GM04503 (cell line): ENCODE data around the gene CFAP221.
A peak's percentile ranks its signal among the peaks of the same experiment; 100 is the strongest.
"Not testable (repeated sequence)": the region's sequence is repeated elsewhere in the genome, so short reads cannot be mapped to it uniquely, and the experiment has no call there.

ENCODE experiments used
- DNase-seq: peaks from one replicate; pipeline ENCODE4 v3.0.0-alpha.2; 2012; ENCODE audit warnings: low read depth

The CFAP221 gene

DNA sequence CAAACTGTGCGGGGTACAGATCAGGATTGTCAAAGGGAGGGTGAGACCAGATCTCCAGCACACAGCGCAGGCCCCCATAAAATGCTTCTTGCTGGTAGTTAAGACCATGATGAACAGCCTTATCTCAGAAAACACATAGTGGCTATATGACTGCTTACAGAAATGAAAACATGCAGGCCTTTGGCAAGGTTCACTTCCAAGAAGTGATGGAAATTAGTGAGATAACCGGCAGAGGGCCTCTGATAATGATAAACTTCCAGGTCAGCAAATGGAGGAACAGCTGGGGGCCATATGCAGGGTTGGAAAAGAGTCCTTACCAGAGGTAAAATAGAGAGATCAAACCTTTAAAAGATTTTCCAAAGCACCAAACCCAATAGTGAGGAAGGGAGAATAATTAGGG lies 46.6 kb downstream of the CFAP221 start:
- no peak for DNase-seq

- no peak for DNase-seq
These were observed 47.3 kb downstream of the CFAP221 start for GRCh38 chr2:119591523-119591922.

DNA sequence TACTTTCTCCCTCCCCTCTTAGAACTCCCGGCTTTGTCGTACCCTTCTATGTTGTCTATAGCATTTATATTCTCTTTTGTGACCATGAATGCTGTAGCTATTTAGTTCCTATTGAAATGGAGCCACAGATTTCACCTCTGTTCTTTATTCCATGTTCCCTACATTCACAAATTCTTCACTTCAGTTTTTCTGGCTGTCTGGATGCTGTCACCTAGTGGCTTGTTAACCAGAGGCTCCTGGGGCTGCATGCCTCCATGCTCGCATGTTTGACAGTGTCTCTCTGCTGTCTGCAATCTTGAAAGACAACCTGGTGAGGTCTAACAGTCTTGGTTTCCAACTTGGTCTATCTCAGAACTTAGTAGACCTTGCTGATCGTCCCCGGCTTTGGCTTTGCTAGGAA lies 48.2 kb downstream of the CFAP221 start:
- no peak for DNase-seq

DNA sequence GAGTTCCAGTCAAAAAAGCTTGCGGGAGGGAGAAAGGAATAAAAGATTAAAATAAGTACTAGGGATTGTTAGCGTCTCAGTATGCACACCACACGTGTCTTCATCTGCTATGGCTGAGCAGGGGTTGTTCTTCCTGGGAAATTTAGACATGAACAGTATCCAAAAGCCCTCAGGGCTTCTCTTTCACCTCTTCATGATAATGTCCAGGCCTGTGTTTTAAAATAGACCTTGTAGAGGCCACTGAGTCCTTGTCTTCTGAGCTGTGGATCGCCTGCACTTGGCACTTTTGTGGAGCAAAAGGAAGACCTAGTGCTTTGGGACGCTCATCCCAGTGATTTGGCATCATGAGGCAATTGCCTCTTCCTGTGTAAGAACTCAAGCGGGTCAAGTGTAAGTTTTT lies 52.4 kb downstream of the CFAP221 start:
- no peak for DNase-seq

DNA sequence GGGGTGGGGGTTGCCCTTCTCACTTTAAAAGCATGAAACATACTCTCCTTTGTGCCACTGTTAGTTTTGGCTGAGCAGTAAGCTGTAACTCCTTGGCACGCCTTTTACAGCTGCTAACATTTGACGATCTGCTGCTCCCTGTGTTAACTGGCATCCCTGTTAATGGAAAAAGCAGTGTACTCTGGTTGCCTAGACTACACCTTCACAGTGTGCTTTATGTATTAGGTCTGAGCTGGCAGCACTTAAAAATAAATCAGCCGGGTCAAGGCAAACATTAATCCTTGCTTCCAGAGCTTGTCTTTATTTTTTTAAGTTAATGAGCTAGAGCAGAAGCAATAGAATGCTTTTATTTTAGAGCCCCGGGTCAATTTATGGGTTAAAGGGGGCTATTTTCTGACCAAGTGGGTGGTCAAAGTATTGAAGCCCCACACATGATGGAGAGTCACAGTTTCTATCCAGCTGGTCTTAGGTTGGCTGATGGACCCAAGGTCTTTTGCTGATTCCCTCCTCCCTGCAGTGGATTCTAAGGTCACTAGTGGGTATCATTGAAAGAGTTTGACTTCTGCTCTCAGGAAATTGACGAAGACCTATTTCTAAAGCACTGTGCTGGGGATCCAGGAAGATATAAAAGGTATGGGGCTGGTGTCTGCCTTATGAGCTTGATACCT lies 54.5 kb downstream of the CFAP221 start:
- DNase-seq = no peak

DNA sequence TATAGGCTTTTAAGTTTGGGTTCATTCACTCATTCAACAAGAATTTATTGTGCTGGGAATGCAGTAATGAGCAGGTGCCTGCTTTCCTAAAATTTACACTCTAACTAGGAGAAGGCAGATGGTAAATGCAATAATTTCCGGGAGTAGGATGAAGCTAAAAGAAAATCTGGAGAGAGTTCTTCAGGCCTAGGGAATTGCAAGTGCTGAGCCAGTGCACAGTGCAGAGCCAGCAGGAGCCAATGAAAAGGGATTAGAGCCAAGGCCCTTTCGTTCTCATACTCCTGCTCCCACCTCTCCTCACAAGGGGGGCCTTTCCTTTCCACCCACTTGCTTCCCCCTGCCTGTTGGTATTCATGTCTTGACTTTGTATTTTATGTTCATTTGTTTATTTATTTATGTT lies 55.1 kb downstream of the CFAP221 start:
- no peak for DNase-seq

DNA sequence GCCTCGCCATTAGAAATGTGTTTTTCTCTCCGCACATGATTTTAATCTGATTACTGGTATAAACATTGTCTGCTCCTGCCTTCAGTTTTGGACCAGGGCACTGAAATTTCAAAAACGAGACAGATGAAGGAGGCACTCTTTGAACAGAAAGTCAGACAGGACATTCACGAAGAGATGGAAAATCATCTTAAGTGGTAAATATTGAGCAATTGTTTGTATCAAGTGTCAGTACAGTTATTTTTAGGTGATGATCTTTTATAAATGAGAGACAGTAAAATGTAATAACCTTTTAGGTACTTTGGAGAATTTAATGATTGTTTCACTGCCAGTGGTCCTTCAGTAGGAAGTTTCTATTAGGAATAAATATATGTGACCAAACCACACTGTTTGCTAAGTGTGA lies 60.8 kb downstream of the CFAP221 start:
- DNase-seq = no peak

DNA sequence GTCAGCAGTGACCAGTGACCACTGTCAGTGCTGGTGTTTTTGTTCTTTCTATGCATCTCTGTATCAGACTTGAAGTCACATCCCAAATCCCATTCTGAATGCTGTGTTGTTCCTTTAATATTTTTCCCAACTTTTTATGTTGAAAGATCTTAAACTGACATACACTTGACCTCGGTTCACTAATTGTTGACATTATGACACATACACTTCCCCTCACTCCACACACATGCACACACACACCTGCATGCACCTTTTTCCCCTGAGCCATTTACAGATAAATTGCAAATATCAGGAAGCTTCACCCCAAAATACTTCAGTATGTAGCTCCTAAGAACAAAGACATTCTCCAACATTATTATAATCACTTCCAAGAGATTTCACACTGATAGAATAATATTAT lies 62.4 kb downstream of the CFAP221 start:
- DNase-seq = no peak

DNA sequence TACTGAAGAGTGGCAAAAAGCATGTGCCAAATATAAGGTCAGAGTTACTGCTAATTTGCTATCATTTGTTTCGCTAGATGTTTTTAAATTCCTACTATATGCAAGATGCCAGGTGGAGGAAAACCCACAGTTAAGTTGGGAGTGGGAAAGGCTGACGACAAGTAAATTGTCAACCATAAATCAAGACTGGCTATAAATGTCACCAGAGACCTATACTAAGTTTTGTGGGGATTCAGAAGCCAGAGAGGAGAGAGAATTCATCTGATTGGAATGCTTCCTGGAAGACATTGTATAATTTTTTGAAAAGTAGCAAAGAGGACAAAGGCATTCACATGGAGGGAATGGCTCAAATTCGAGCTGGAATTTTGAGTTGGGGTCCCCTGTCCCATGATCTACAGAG lies 64.3 kb downstream of the CFAP221 start:
- no peak for DNase-seq

DNA sequence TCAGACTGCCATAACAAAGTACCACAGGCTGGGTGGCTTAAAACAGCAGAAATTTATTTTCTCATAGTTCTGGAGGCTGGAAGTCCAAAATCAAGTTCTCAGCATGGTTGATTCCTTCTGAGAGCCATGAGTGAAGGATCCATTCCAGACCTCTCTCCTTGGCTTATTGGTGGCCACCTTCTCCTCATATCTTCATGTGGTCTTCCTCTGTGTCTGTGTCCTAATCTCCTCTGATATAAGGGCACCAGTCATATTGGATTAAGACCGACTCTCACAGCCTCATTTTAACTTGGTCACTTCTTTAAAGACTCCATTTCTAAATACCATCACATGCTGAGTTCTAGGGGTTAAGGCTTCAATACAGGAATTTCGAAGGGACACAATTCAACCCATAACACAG lies 65.1 kb downstream of the CFAP221 start:
- no peak for DNase-seq

- DNase-seq = not testable (repeated sequence)
These were observed 69.9 kb downstream of the CFAP221 start for GRCh38 chr2:119614140-119614539.

- no peak for DNase-seq
These were observed 72.2 kb downstream of the CFAP221 start for GRCh38 chr2:119616421-119616820.

- DNase-seq = no peak
These were observed 73.2 kb downstream of the CFAP221 start for GRCh38 chr2:119617455-119617854.

DNA sequence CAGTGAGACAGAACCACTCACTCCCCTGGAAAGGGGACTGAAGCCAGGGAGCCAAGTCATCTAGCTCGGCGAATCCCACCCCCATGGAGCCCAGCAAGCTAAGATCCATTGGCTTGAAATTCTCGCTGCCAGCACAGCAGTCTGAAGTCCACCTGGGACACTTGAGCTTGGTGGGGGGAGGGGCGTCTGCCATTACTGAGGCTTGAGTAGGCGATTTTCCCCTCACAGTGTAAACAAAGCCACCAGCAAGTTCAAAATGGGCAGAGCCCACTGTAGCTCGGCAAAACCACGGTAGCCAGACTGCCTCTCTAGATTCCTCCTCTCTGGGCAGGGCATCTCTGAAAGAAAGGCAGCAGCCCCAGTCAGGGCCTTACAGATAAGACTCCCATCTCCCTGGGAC lies 74.5 kb downstream of the CFAP221 start:
- DNase-seq = not testable (repeated sequence)

GRCh38 chr2:119625226-119625625 lies 81.0 kb downstream of the CFAP221 start:
- no peak for DNase-seq

DNA sequence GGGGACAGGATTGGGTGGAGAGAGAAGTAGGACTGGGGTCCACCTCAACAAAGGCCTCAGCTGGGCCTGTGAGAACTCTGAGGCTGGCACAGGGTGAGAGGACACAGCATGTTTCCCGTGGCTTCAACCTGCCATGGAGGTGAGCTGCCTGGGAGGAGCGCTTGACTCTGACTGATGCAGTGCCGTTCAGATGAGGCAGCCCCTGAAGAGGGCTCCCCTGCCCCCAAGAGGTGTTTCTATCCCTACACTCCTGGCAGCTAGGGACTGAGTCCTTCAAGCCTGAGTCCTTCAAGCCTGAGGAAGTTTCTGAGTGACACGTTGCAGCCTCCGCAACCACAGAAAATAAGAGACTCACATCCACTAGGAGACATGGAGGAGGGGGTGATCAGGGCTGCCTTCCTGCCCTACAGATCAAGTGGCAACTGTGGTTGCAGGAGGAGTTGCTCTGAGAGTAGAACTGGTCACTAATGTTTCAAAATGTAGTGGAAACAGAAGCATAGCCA lies 85.1 kb downstream of the CFAP221 start:
- DNase-seq = no peak

GRCh38 chr2:119630121-119630520 lies 85.9 kb downstream of the CFAP221 start:
- DNase-seq = no peak

DNA sequence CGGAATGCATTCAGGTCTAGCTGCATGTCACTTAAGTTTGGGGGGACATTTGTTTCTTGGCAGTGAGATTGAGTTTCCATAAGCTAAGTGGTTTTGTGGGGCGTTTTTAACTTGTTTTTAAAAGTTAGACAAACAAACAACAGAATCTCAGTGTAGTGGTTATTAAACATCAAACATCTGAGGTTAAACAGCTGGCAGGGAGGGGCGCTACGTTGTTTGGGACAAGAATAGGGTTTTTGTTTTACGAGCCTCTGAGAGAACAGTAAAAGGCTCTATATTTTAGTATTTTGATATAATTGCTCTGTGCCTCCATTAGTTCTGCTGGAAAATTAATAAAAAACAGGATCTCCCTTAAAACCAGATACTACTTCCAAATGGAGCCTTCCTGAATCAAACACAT lies 93.1 kb downstream of the CFAP221 start:
- DNase-seq = no peak

- no peak for DNase-seq
These were observed 94.0 kb downstream of the CFAP221 start for GRCh38 chr2:119638246-119638645.

GRCh38 chr2:119638685-119639554 lies 94.7 kb downstream of the CFAP221 start:
- DNase-seq = no peak

DNA sequence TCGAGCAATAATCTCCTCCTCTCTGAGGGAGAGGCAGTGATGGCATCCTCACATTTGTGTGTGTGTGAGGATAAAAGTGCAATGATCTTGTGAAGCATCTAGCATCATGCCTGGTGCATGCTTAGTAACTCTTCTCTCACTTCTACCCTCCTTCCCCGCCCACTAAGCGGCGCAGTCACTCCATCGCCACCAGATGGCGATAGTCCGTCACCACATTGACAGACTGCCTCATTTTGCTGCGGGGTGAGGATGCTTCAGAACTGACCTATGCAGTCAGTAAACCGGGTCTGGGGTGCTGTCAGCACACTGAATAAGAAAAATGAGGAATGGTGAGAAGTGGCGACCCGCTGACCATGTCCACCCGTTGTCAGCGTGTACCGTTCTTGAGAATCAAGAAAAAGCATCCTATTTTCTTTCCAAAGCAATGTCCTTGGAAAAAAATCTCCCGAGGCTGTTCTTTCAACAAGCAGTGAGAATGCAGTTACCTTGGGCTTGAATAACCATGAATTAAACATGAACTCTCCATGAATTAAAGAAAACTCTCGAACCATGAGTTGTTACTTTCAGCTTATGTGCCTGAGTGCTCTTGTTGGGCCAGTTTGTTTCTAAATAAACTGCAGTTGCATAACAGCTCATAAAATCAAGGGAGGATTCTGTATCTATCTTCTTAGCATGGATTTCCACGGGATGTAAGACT lies 97.5 kb downstream of the CFAP221 start:
- peak; percentile 20 for DNase-seq

GRCh38 chr2:119644186-119644585 lies 99.9 kb downstream of the CFAP221 start:
- DNase-seq = no peak
